Uterus (tissue), 4 donors: ENCODE measurements around the gene MACROH2A1. TPM values are rescaled to one million over a fixed set of nuclear protein-coding genes. Genes with fewer than 3 reads are reported as not detected.

Experiments
- DNase-seq, 2 donors: peaks; one replicate each; pipeline ENCODE4 v3.0.0-alpha.2; 2019 to 2020
- H3K27ac ChIP-seq, 2 donors: fragments of 200-600 bp; sonication (generic); 1 replicate in 1 of 2; 2 replicates in 1 of 2; pipeline ENCODE4 v1.5.1; 2016 to 2018
- H3K27me3 ChIP-seq, 2 donors: fragments of 200-600 bp; sonication (generic); one replicate each; pipeline ENCODE4 v1.5.1; 2018 to 2019; ENCODE audit warnings: control low read depth in 1 of 2
- H3K36me3 ChIP-seq, 2 donors: fragments of 200-600 bp; sonication (generic); one replicate each; pipeline ENCODE4 v1.5.1; 2019; ENCODE audit warnings: control low read depth in 1 of 2
- H3K4me1 ChIP-seq, 2 donors: fragments of 200-600 bp; sonication (generic); one replicate each; pipeline ENCODE4 v1.5.1; 2018 to 2019; ENCODE audit warnings: control low read depth in 1 of 2
- H3K4me3 ChIP-seq, 2 donors: fragments of 200-600 bp; sonication (generic); 1 replicate in 1 of 2; 2 replicates in 1 of 2; pipeline ENCODE4 v1.5.1; 2018 to 2019; ENCODE audit warnings: mild to moderate bottlenecking in 1 of 2
- H3K9me3 ChIP-seq, 2 donors: fragments of 200-600 bp; sonication (generic); one replicate each; pipeline ENCODE4 v1.5.1; 2019; ENCODE audit warnings: control low read depth in 1 of 2
- CTCF ChIP-seq, 4 experiments: fragments of 200-600 bp in 2 of 4; fragments of 450-650 bp in 2 of 4; sonication (generic) in 2 of 4; IDR thresholded peaks; one replicate each; pipeline ENCODE4 v1.5.1; 2016 to 2019; ENCODE audit warnings: antibody characterized with exemption in 4 of 4, mild to moderate bottlenecking in 2 of 4, moderate library complexity in 1 of 4
- POLR2A ChIP-seq, 2 donors: fragments of 450-650 bp; IDR thresholded peaks; one replicate each; pipeline ENCODE4 v1.6.1; 2016; ENCODE audit warnings: antibody characterized with exemption in 2 of 2, mild to moderate bottlenecking in 1 of 2, moderate library complexity in 1 of 2
- intact Hi-C: fragments of 100-400 bp; cut with DNase I; formaldehyde crosslinking; loops from one replicate; pipeline ENCODE4 v1.15.1; 2023; ENCODE audit warnings: low total_unique reads
- total RNA-seq, 4 donors: library from RNA; depleted of rRNA in 3 of 4; stranded (reverse); fragments of >200 nt in 3 of 4; gene quantifications; one replicate each; pipeline versions ENCODE4 v1.1.0 to v1.2.4, GENCODE V29; 2014 to 2023
- donor health status: DM: yes; HTN: yes; CAD: no.

Gene MACROH2A1
- total RNA-seq, 4 donors from 2014 or later: 121 to 200 (median 141) TPM

- intact Hi-C loops: no loop called here
Measured at GRCh38 chr5:135323701-135324132, 75.3 kb downstream of the MACROH2A1 start.

DNA sequence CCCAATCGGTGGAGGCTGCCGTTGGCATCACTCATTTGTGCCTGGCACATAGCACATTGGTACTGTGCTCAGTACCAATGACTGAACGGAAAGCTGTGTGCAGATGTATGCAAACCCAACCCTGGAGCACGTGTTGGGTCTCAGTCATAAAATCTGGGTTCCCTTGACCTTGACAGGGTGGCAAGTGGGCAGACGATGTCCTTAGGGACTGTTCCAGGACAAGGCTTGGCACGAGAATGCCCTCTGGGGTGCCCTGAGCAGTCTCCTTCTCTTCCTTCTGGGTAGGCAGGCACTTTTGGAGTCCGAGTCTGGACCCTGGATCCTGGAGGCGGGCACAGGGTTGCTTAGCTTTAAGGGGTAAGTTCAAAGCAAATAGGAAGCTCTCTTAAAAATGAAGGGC, 75.8 kb downstream of the MACROH2A1 start:
- H3K27me3 ChIP-seq: no peaks in the 10 kb centered on the region
- TF ChIP-seq CTCF (IDR thresholded peaks at IDR 0.05) (no peak), POLR2A (IDR thresholded peaks at IDR 0.05) (no peak)
- no peaks in the 10 kb centered on the region for H3K9me3 ChIP-seq
- no peak for DNase-seq
- intact Hi-C loops: no loop called here
- H3K36me3 ChIP-seq: no peaks in the 10 kb centered on the region
- H3K4me3 ChIP-seq: no peak overlapping the region
- no peaks in the 10 kb centered on the region for H3K4me1 ChIP-seq
- no peak overlapping the region for H3K27ac ChIP-seq

More at GRCh38 chr5:135323701-135324132, 75.3 kb downstream of the MACROH2A1 start:
- Histone ChIP-seq H3K9me3 (no peaks in the 10 kb centered on the region), H3K4me3 (no peak overlapping the region), H3K27me3 (no peaks in the 10 kb centered on the region), H3K4me1 (no peaks in the 10 kb centered on the region), H3K27ac (no peak overlapping the region), H3K36me3 (no peaks in the 10 kb centered on the region)
- no peak for TF ChIP-seq CTCF (IDR thresholded peaks at IDR 0.05)
- no peak for TF ChIP-seq POLR2A (IDR thresholded peaks at IDR 0.05)
- no peak for DNase-seq

DNA sequence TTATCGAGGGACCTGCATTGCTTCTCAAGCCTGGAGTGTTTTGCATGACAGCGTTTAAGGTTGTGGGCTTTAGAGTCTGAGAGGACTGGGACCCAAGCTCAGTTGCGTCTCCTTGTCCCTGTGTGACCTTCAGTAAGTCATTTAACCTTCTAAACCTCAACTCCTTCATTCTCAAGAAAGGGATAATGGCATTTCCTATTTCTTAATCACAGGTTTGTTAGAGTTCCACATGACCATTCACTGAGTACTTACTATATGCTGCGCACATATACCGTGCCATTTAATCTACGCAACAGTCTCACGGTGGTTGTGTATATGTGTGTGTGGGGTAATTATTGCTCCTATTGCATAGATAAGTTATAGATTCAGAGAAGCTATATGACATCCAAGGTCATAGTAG, 76.3 kb downstream of the MACROH2A1 start:
- no peaks in the 10 kb centered on the region for H3K27me3 ChIP-seq
- DNase-seq: no peak
- no peak overlapping the region for H3K4me3 ChIP-seq
- H3K36me3 ChIP-seq: no peaks in the 10 kb centered on the region
- no peak overlapping the region for H3K27ac ChIP-seq
- H3K9me3 ChIP-seq: no peaks in the 10 kb centered on the region
- TF ChIP-seq CTCF (IDR thresholded peaks at IDR 0.05) (no peak), POLR2A (IDR thresholded peaks at IDR 0.05) (no peak)
- intact Hi-C loops: no loop called here
- H3K4me1 ChIP-seq: no peaks in the 10 kb centered on the region

DNA sequence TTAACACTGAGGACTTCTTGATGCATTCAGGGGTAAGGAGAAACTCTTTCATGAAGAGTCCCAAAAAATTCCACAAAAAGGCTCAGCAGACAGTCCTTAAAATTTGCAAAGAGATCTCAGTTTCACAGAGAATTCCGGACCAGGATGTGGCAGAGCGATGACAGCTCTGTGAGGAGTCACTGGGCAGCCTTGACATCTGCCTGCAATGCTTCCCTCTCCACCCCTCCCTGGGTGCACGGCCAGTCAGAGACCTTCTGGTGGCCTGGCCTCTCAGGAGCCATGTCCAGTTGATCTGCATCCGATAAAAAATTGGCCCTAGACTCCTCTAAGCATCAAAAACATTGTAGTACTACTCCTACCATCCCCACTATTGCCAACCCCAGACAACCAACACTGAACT, 76.8 kb downstream of the MACROH2A1 start:
- no peak overlapping the region for H3K4me3 ChIP-seq
- no peak for TF ChIP-seq POLR2A (IDR thresholded peaks at IDR 0.05)
- TF ChIP-seq CTCF (IDR thresholded peaks at IDR 0.05): no peak
- DNase-seq: no peak
- intact Hi-C loops: no loop called here
- H3K9me3 ChIP-seq: no peaks in the 10 kb centered on the region
- H3K36me3 ChIP-seq: no peaks in the 10 kb centered on the region
- H3K27me3 ChIP-seq: no peaks in the 10 kb centered on the region
- no peaks in the 10 kb centered on the region for H3K4me1 ChIP-seq
- no peak overlapping the region for H3K27ac ChIP-seq

DNA sequence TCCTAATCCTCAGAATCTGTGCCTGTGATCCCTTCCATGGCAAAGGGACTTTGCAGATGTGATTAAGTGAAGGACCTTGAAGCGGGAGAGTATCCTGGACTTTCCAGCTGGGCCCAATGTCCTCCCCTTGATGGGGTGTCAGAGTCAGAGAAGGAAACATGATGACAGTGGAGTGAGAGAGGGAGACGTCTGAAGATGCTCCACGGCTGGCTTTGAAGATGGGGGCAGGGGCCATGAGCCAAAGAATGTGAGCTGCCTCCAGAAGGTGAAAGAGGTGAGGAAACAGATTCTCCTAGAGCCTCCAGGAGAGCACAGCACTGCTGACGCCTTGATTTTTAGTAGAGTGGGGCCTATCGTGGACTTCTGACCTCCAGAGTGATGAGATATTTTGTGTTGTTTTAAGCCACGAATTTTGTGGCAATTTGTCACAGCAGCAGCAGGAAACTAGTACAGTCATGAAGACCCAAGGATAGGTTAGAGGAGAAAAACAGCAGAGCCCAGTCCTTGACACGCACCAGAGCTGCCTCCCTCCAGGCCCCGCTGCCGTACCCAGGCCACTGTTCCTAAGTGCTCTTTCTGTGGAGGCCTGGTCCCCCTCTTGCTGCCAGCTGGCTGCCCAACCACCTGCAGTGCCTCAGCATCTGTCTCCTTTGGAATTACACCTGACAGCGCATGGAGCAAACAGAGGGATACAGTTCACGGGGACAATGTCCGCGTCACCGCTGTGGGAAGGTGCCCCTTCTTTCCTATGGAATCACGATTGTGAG, 78.1 kb downstream of the MACROH2A1 start:
- intact Hi-C loops: no loop called here
- no peaks in the 10 kb centered on the region for H3K27me3 ChIP-seq
- TF ChIP-seq POLR2A (IDR thresholded peaks at IDR 0.05): no peak
- no peak for TF ChIP-seq CTCF (IDR thresholded peaks at IDR 0.05)
- no peak overlapping the region for H3K4me3 ChIP-seq
- H3K36me3 ChIP-seq: no peaks in the 10 kb centered on the region
- no peaks in the 10 kb centered on the region for H3K9me3 ChIP-seq
- no peak overlapping the region for H3K27ac ChIP-seq
- no peak for DNase-seq
- no peaks in the 10 kb centered on the region for H3K4me1 ChIP-seq
